ENCODE results near the gene IGF1R. TPM values are rescaled to one million over a fixed set of nuclear protein-coding genes. Genes with fewer than 3 reads are reported as not detected.

Gene IGF1R
- total RNA-seq, 1 experiment from 2014 or later, result 16.3 TPM

- Histone ChIP-seq H3K36me3 (ENCODE audit: control insufficient read depth in 1 of 2, insufficient read depth in 2 of 2, low read length in 2 of 2) (no peaks in the 10 kb centered on the region), H3K27me3 (ENCODE audit: insufficient read depth, low read length) (no peaks in the 10 kb centered on the region), H2AFZ (ENCODE audit: low read depth, low read length, poor library complexity, severe bottlenecking) (no peak overlapping the region), H3K9me3 (ENCODE audit: control insufficient read depth in 1 of 2, insufficient read depth in 1 of 2, low read depth in 1 of 2, low read length in 2 of 2) (no peaks in the 10 kb centered on the region), H3K9ac (ENCODE audit: low read length) (no peak overlapping the region), H3K9me2 (ENCODE audit: insufficient read depth) (no peaks in the 10 kb centered on the region), H3K79me2 (ENCODE audit: insufficient read depth, low read length) (no peaks in the 10 kb centered on the region), H3K4me1 (ENCODE audit: control insufficient read depth in 1 of 2, insufficient read depth in 2 of 2, low read length in 2 of 2) (peaks cover 4 to 7% of the 10 kb centered on the region in 2 experiments; a peak in 2 of 4 replicates), H3K4me2 (ENCODE audit: low read length) (no peak overlapping the region), H4K20me1 (ENCODE audit: insufficient read depth) (no peaks in the 10 kb centered on the region), H3K27ac (ENCODE audit: low read depth, low read length) (no peak overlapping the region), H3K4me3 (replicated peaks in 1 of 2; ENCODE audit: low read depth in 1 of 2, low read length in 2 of 2) (no peak overlapping the region)
- BruUV-seq (replicated peaks), result no TSS peak
- no peak for DNase-seq (ENCODE audit: low read depth, low spot score)
- POLR2A ChIA-PET, result no interaction called here
- RAD21 ChIA-PET (ENCODE audit: low non-redundant PET in 1 of 2, low total read pairs in 2 of 2, uncharacterized antibody in 2 of 2, unreplicated experiment in 2 of 2), result no interaction called here
- intact Hi-C loops (cut with micrococcal nuclease), result loop anchor here (5.0 to 10.0 kb wide), 2 partner anchors 300 to 437 kb away; no protein-coding TSS in a partner anchor
- no peak for ATAC-seq
- CTCF ChIA-PET, result interaction anchor here (2.2 kb wide), 1 partner anchor 74 kb away, joined by 10 read pairs; no protein-coding TSS in a partner anchor
- no peak for TF ChIP-seq REST (IDR thresholded peaks at IDR 0.05; ENCODE audit: low read depth)
- TF ChIP-seq JUND (IDR thresholded peaks at IDR 0.05), result no peak
- no peak for TF ChIP-seq CTCF (IDR thresholded peaks at IDR 0.05 in 2 of 3, conservative IDR thresholded peaks at IDR 0.05 in 1 of 3; ENCODE audit: borderline replicate concordance in 1 of 3, insufficient read depth in 1 of 3, low read depth in 2 of 3, low read length in 2 of 3)
- no peak for TF ChIP-seq YY1 (IDR thresholded peaks at IDR 0.05; ENCODE audit: extremely low read depth, insufficient replicate concordance, low read depth, low read length)
Measured at GRCh38 chr15:98777426-98777825, 129.1 kb downstream of the IGF1R start.
